Stimulated activated CD4-positive, alpha-beta T cell treated with anti-CD3 and anti-CD28 coated beads, Interleukin-15, amount 100 ng/mL, for 1 hour (primary cell): ENCODE measurements around the gene DHODH.
"Not testable (repeated sequence)": the region's sequence is repeated elsewhere in the genome, so short reads cannot be mapped to it uniquely, and the experiment has no call there.

ENCODE experiments used
- DNase-seq, 2 donors: peaks; one replicate each; pipeline ENCODE4 v3.0.0-alpha.2; 2020; ENCODE audit warnings: low read depth in 1 of 2, low spot score in 1 of 2

Gene DHODH

GRCh38 chr16:72008424-72009216 lies at the start of gene DHODH:
DHODH (plus strand) TSS chr16:72008744; CDS start chr16:72008765, 21 bp downstream.
- DNase-seq = peak; percentile 95 to 96

DNA sequence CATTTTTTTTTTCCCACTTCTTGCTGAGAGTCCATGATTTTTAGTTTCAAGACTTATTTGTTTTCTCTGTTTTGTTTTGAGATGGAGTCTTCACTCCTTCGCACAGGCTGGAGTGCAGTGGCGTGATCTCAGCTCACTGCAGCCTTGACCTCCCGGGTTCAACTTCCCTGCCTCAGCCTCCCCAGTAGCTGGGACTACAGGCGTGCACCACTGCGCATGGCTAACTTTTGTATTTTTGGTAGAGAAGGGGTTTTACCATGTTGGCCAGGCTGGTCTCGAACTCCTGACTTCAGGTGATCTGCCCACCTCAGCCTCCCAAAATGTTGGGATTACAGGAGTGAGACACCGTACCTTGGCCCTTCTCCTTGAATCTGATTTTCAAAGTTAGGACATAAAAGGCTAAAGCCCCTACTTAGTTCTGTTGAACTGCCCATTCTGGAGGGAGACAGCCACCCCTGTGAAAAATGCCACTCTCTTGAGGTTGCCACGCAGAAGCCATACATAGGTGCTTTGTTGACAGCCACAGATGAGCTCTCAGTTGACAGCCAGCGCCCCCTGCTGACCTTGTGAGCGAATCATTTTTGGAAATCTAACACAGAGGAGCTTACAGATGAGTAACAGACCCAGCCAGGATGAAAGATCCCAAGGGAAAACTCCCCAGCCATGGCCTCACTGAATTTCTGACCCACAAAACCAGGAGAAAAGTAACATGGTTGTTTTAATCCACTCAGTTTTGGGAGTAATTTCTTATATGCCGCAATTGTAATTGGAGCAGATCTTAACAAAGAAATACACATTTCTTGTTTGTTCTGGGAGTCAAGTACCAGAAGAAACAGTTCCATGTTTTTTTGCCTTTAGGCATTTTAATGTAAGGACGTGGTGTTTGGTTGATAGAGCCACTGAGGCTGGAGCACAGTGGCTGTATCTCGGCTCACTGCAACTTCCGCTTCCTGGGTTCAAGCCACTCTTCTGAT lies 47.2 kb upstream of the DHODH start:
- peak; percentile 59 to 66 for DNase-seq

DNA sequence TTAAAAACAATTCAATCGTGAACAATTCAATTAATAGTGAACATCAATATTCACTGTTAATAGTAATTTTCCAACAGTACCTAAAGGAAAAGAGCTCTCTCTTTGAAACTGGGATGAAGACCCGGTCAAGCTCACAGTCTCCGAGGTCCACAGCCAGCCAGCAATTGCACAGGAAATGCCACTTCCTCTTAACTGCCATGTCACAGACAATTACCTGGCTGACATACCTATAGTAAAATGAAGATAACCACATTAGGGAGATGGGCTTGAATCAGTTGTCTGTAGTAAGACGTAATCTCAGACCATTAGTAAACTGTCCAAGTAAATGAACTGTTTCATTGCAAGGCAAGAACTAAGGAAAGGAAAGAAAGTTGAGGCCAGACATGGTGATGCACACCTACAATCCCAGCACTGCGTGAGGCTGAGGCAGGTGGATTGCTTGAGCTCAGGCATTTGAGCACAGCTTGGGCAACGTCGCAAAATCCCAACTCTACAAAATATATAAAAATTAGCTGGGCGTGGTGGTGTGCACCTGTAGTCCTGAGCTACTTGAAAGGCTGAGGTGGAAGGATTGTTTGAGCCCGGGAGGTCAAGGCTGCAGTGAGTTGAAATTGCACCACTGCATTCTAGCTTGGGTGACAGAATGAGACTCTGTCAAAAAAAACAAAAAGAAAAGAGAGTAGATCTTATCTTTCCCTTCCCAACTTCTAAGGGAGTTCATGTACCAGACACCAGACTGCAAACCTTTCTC lies 45.2 kb upstream of the DHODH start:
- no peak for DNase-seq

DNA sequence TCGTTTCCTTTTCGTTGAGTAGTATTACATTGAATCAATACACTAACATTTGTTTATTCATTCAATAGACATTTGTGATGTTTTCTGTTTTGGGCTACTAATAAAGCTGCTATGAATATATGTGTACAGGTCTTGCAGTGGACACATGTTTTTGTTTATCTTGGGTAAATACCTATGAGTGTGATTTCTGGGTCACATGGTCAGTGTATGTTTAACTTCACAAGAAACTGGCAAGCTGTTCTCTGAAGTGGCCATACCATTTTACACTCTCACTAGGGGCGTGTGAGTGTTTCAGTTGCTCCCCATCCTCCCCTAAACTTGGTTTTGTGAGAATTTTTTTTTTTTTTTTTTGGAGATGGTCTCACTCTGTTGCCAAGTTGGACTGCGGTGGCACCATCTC lies 43.3 kb upstream of the DHODH start:
- DNase-seq = no peak

DNA sequence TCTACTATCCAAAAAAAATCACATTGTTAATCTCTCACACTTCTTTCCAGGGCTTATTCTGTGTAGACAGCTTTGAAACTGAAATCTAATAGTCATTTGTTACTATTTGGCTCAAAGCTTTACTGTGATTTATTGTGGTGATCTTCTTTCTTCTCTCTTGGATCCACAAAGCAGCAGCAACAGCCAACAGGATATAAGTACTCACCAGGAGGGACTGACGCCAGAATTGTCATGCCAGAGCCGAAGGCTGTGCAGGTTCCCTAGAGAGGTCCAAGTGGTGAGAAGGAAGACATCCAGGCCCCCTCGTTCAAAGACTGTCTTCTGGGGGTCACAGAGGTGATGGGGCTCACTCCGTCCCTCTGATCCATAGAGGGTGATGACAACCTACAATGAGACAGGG lies 41.6 kb upstream of the DHODH start:
- no peak for DNase-seq

DNA sequence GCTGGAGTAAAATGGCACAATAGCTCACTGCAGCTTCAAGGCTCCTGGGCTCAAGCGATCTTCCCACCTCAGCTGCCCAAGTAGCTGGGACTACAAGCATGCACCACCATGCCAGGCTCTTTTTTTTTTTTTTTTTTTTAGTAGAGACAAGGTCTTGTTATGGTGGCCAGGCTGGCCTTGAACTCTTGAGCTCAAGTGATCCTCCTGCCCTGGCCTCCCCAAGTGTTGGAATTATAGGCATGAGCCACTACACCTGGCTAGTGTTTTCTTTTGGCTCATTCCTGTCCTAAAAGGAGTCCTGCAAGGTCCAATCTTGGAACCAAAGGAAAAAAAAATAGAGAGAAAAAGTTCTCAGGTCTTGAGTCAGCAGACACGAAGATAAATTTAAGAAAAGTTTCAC lies 39.2 kb upstream of the DHODH start:
- no peak for DNase-seq

DNA sequence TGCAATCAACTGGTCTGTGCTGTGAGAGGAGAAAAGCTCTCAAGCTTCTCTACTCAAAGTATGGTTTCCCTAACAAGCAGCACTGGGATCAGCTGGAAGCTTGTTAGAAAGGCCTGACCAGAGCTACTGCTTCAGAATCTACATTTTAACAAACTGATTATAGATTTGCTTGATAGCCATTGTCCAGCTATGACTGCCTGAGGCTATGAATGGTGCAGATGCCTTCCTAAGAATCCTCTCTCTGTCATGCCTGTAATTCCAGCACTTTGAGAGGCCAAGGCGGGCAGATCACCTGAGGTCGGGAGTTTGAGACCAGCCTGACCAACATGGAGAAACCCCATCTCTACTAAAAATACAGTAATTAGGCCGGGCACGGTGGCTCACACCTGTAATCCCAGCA lies 37.0 kb upstream of the DHODH start:
- no peak for DNase-seq

DNA sequence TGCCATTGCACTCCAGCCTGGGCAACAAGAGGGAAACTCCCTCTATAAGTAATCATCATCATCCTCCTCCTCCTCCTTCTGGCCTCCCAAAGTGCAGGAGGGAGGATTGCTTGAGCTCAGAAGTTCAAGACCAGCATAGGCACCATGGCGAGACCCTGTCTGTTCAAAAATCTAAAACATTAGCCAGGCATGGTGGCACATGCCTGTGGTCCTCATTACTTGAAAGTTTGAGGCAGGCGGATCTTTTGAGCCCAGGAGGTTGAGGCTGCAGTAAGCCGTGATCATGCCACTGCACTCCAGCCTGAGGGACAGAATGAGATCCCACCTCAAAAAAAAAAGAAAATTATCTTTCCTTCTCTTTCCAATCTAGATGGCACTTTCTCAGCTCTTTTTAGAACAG lies 36.2 kb upstream of the DHODH start:
- DNase-seq = no peak

DNA sequence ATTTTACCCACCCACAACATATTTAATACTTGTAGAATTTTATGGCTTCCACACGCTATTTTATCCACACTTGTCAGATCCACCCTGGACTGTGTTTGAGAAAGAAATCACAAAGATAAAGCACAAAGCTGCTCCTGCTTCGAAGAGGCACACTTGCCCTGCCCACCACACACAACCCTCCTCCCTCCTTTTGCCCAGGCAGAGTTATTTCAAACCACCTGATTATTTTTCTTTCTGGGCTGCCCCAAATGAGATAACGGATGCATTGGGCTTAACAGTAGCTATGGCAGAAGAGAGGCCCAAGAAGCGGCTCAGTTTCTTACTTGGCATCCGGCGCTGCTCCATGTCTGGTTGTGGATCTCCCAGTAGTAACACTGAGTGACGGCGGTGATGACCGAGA lies 35.5 kb upstream of the DHODH start:
- no peak for DNase-seq

DNA sequence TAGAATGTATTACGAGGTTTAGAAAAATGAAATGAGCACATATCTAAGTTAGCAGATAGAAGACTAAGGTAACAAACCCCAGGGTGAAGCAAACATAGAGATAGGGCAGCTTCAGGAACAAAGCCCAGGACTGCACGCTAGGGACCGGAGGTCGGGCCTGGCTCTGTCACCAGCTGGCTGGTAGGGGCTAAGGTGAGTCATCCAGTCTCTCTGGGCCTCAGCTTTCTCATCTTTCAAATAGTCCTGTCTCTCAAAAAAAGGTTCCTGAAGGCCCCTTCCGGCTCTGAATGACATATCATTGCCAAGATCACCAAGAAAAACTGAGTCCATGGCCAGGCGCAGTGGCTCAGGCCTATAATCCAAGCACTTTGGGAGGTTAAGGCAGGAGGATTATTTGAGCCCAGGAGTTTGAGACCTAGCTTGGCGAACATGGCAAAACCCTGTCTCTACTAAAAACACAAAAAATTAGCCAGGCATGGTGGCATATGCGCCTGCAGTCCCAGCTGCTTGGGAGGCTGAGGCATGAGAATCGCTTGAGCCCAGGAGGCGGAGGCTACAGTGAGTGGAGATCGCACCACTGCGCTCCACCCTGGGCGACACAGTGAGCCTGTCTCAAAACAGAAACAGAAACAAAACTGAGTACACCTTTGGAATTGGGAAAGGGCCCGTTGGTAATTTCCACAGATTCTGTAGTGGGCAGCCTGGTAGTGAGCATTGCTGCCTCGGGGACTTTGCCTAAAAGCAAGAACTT lies 34.3 kb upstream of the DHODH start:
- DNase-seq = no peak

- DNase-seq = no peak
These were observed 23.1 kb upstream of the DHODH start for GRCh38 chr16:71985262-71985974.

GRCh38 chr16:71986131-71986530 lies 22.4 kb upstream of the DHODH start:
- DNase-seq = no peak

DNA sequence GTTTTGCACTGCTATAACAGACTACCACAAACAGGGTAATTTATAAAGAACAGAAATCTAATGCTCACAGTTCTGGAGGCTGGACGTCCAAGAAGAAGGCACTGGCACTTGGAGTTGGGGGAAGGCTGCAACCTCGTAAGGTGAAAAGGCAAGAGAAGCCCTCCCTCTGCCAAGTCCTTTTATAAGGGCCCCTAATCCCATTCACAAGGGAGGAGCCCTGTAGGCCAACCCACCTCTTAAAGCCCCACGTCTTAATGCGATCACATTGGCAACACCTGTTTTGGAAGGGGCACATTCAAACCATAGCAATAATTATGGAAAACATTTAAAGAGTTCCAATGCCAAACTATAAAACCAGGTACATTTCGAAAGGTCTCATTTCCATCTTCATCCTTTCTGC lies 13.5 kb upstream of the DHODH start:
- no peak for DNase-seq

DNA sequence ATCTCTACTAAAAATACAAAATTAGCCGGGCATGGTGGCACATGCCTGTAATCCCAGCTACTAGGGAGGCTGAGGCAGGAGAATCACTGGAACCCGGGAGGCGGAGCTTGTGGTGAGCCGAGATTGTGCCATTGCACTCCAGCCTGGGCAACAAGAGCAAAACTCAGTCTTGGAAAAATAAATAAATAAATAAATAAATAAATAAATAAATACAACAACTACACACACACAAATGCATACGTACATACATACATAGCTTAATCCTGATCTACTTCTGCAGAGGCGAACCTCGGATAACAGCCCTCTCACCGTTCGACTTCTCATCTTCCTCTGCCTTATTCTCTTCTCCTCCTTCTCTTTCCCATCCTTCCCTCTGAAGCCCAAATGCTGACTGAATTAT lies 11.0 kb upstream of the DHODH start:
- DNase-seq = not testable (repeated sequence)

DNA sequence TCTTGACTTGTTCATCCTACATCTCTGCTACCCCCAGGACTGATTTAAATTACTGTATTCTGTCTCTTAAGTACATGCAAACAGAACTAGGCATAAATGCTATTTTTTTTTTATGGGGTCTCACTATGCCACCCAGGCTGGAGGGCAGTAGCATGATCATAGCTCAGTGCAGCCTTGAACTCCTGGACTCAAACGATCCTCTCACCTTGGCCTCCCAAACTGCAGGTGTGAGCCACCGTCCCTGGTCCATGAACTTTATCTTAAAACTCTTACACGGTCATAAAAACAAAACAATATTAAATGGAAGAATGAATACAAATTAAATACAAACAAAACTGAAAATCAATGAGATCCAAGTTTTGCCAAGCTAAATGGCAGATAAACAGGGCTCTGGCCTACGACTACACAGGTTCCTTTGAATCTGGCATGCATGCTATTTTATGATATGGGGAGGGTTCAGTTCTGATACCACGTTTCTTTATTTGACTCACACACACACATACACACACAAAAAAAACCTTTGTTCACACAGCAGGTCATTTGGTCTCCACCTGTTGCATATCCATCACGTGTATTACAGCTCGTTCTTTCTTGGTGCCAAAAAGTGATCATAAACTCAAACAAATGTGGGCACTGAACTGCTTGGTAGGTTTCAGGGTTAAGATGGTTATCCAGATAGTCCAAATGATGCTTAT lies 7.2 kb upstream of the DHODH start:
- no peak for DNase-seq

DNA sequence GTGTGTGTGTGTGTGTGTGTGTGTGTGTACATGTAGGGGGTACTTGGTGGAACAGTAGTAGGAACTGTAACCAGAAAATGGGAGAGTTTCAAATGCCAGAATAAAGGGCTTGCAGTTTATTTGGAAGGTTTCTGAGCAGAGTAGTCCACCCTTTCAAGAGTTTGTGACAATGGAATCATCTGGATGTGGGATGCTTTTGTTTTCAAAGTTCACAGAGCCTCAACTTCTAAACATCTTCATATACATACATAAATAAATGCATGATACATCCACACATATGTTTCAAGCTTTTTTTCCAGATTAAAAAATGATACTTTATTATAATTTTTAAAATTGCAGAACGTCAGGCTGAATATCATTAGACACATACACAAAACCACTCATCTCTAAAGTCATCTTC lies 5.9 kb upstream of the DHODH start:
- DNase-seq = no peak

- not testable (repeated sequence) for DNase-seq
These were observed 500 bp upstream of the DHODH start for GRCh38 chr16:72008065-72008423.

- no peak for DNase-seq
These were observed 1.2 kb downstream of the DHODH start for GRCh38 chr16:72009779-72010178.

- no peak for DNase-seq
These were observed 4.1 kb downstream of the DHODH start for GRCh38 chr16:72012607-72013006.

DNA sequence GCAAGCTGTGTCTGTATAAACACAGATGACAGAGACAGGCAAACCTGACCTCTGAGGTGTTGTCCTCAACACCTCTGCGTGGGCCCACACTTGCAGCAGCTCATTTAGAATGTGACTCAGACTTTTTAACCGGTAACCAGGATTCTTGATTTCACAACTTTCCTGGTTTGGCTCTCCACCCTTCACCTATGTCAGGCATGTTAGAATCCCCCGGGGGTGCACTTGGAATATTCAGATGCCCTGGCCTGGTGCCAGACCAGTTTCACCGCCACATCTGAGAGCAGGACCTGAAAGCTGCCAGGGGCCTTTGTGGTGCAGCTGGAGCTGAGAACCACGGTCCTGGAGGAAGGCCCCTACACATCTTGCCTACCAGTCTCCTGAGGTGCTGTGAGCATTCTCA lies 4.8 kb downstream of the DHODH start:
- no peak for DNase-seq
